SK-N-MC (cell line): ENCODE data around the gene RCSD1.

Source experiments
- EZH2 ChIP-seq: fragments of 200-600 bp; sonication (generic); IDR thresholded peaks from one replicate; pipeline ENCODE4 v1.6.1; 2017; ENCODE audit warnings: antibody characterized with exemption
- POLR2AphosphoS5 ChIP-seq: IDR thresholded peaks from 2 replicates; pipeline ENCODE4 v1.6.1; 2012; ENCODE audit warnings: mild to moderate bottlenecking, low read depth, low read length, borderline replicate concordance

- TF ChIP-seq EZH2 (no peak), POLR2AphosphoS5 (no peak)
Observed at GRCh38 chr1:167705250-167705649, 75.2 kb downstream of the RCSD1 start.
